K562 (cell line): Measurements from ENCODE around the gene VEGFA. TPM values are rescaled to one million over a fixed set of nuclear protein-coding genes. Genes with fewer than 3 reads are reported as not detected.

Source experiments
- GTF2A2 ChIP-seq: IDR thresholded peaks from 2 replicates; pipeline ENCODE4 v1.6.1; 2016; ENCODE audit warnings: mild to moderate bottlenecking, missing genetic modification characterization, missing compliant biosample characterization
- IRF2 ChIP-seq: sonication (generic); formaldehyde crosslinking; IDR thresholded peaks from 2 replicates; pipeline ENCODE4 v1.8.1; 2022; ENCODE audit warnings: mild to moderate bottlenecking, missing genetic modification reagents
- SMC3 ChIP-seq: conservative IDR thresholded peaks from 2 replicates; pipeline ENCODE4 v1.6.1; 2011; ENCODE audit warnings: low read depth, low read length, improper control_type of control experiment; ENCODE audit not compliant: insufficient read depth
- SREBF1 ChIP-seq: fragments of 150-350 bp; IDR thresholded peaks from 2 replicates; pipeline ENCODE4 v1.6.1; 2014; ENCODE audit warnings: antibody characterized with exemption, low read depth, low read length, borderline replicate concordance
- TEAD2 ChIP-seq: fragments of 450-650 bp; IDR thresholded peaks from 2 replicates; pipeline ENCODE4 v1.6.1; 2016; ENCODE audit warnings: missing genetic modification characterization, control low read depth, missing compliant biosample characterization
- ZNF584 ChIP-seq: fragments of 200-800 bp; sonication (Bioruptor generic); IDR thresholded peaks from 2 replicates; pipeline ENCODE4 v1.6.1; 2016; ENCODE audit warnings: low read depth, mild to moderate bottlenecking, missing genetic modification characterization, missing compliant biosample characterization
- polyA plus RNA-seq, 8 experiments: library from polyadenylated mRNA; depleted of rRNA in 4 of 8; stranded (reverse) in 5 of 8; unstranded in 3 of 8; fragments of >200 nt; fragmentation: Nextera tagmentation in 2 of 8; fragmentation: Illumina TruSeq in 1 of 8; extraction: Ambion mirVana in 2 of 8; extraction: Trizol in 1 of 8; gene quantifications; 2 replicates each; pipeline versions ENCODE4 v1.2.1 to v1.2.3, GENCODE V29; 2011 to 2014; ENCODE audit warnings: inconsistent platforms in 1 of 8, missing spikeins in 1 of 8
- total RNA-seq, 7 experiments: library from RNA; depleted of rRNA in 6 of 7; stranded (reverse); fragments of >200 nt in 6 of 7; fragmentation: Illumina TruSeq in 2 of 7; extraction: Trizol in 2 of 7; gene quantifications; 2 replicates each; pipeline versions ENCODE4 v1.2.1 to v1.2.3, GENCODE V29; 2011 to 2021; ENCODE audit warnings: low replicate concordance in 1 of 7
- TF ChIP-seq, protein P1 (sequence below), 2 experiments: fragments of 450-650 bp; IDR thresholded peaks; 2 replicates each; pipeline ENCODE4 v1.6.1; 2016; ENCODE audit warnings: mild to moderate bottlenecking in 2 of 2, borderline replicate concordance in 1 of 2, low read depth in 1 of 2, moderate library complexity in 1 of 2
- TF ChIP-seq, protein P2 (sequence below): fragments of 450-650 bp; formaldehyde crosslinking; IDR thresholded peaks from 2 replicates; pipeline ENCODE4 v1.4.0; 2020; ENCODE audit warnings: mild to moderate bottlenecking, moderate library complexity
- TF ChIP-seq, protein P3 (sequence below): IDR thresholded peaks from 2 replicates; pipeline ENCODE4 v1.6.1; 2016; ENCODE audit warnings: missing genetic modification characterization, missing compliant biosample characterization
- TF ChIP-seq, protein P4 (sequence below), 2 experiments: IDR thresholded peaks; 2 replicates each; pipeline ENCODE4 v1.6.1; 2012; ENCODE audit warnings: improper control_type of control experiment in 2 of 2, low read depth in 2 of 2, low read length in 2 of 2, borderline replicate concordance in 1 of 2

VEGFA gene
- total and polyA plus RNA-seq, 9 of the 15 experiments (the other 6 are each of a cell fraction or from before 2014, with no cell fraction given) = 14.0 to 271 (median 124) TPM

DNA sequence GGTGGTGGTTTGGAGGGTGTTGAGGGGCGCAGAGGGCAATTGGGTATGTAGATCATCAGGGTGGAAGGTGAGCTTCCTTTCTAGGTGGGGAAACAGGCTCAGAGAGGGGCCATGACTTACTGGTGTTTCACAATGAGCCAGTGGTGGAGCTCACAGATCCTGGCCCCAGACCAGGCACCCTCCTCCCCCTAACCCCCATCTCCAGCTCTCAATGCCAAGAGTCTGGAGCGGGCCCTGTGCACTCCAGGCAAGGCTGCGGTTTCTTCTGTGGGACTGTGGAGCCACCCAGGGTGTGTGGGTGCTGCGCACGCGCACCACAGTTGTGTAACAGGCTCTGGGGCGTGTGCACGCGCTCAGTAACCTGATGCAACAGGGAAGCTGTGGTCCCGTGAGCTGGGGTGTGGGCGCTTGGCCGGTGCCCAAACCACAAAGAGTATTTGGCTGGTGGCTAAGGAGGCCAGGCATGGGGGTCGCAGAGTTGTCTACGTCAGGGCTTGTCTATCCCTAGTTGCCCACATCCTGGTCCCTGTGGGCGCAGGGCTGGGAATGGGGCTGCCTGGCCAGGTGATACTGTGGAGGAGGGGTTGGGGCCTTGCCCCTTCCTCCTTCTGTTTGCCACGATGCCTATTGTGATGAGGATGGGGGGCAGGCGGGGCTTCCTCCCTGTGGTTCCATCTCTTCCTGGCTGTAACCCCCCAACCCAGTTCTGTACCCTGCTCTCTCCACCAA lies 44.9 kb upstream of the VEGFA start (continued):
- TF ChIP-seq, protein P1, sequence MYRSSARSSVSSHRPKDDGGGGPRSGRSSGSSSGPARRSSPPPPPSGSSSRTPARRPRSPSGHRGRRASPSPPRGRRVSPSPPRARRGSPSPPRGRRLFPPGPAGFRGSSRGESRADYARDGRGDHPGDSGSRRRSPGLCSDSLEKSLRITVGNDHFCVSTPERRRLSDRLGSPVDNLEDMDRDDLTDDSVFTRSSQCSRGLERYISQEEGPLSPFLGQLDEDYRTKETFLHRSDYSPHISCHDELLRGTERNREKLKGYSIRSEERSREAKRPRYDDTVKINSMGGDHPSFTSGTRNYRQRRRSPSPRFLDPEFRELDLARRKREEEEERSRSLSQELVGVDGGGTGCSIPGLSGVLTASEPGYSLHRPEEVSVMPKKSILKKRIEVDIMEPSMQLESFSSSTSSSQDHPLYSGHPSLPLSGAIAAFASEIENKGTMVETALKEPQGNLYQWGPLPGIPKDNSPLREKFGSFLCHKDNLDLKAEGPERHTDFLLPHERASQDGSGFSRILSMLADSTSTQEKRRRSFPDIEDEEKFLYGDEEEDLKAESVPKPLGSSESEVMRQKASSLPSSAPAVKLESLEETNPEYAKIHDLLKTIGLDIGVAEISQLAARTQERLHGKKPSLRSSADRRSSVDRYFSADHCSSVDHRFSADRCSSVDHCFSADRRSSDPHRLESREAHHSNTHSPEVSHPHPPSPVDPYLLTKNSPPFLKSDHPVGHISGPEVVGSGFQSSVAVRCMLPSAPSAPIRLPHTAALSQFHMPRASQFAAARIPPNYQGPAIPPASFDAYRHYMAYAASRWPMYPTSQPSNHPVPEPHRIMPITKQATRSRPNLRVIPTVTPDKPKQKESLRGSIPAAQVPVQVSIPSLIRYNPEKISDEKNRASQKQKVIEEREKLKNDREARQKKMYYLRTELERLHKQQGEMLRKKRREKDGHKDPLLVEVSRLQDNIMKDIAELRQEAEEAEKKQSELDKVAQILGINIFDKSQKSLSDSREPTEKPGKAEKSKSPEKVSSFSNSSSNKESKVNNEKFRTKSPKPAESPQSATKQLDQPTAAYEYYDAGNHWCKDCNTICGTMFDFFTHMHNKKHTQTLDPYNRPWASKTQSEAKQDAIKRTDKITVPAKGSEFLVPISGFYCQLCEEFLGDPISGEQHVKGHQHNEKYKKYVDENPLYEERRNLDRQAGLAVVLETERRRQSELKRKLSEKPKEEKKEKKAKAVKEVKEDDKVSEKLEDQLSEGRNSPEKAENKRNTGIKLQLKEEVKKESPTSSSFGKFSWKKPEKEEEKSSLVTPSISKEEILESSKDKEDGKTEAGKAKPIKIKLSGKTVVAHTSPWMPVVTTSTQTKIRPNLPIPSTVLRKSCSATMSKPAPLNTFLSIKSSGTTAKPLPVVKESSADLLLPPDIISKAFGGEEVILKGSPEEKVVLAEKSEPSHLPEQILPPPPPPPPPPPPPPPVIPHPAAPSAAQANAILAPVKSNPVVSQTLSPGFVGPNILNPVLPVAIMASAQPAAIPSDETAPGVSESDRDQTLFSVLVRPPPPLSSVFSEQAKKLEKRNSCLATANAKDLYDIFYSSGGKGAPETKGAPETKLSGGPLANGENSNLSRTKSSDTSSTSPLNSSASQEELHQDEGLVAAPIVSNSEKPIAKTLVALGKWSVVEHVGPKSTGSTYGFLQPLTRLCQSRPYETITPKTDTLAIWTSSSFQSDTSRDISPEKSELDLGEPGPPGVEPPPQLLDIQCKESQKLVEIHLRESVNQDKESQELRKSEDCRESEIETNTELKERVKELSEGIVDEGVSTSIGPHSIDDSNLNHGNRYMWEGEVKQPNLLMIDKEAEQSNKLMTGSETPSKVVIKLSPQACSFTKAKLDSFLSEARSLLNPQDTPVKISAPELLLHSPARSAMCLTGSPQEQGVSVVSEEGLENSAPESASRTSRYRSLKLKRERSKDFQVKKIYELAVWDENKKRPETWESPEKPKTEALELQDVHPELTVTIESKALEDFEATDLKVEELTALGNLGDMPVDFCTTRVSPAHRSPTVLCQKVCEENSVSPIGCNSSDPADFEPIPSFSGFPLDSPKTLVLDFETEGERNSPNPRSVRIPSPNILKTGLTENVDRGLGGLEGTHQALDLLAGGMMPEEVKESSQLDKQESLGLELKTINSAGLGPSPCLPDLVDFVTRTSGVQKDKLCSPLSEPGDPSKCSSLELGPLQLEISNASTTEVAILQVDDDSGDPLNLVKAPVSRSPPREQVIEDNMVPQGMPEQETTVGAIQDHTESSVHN (IDR thresholded peaks at IDR 0.05; ENCODE audit: borderline replicate concordance in 1 of 2, low read depth in 1 of 2) = peak in 1 of 2 experiments; percentile 99; a peak in 2 of 4 replicates
- TF ChIP-seq GTF2A2 = no peak
- no peak for TF ChIP-seq SREBF1
- TF ChIP-seq ZNF584 (CRISPR knock-in tag) = peak; percentile 89
- no peak for TF ChIP-seq TEAD2 (tag)
- TF ChIP-seq, protein P2, sequence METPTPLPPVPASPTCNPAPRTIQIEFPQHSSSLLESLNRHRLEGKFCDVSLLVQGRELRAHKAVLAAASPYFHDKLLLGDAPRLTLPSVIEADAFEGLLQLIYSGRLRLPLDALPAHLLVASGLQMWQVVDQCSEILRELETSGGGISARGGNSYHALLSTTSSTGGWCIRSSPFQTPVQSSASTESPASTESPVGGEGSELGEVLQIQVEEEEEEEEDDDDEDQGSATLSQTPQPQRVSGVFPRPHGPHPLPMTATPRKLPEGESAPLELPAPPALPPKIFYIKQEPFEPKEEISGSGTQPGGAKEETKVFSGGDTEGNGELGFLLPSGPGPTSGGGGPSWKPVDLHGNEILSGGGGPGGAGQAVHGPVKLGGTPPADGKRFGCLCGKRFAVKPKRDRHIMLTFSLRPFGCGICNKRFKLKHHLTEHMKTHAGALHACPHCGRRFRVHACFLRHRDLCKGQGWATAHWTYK (CRISPR knock-in tag) = peak; percentile 92
- TF ChIP-seq, protein P3, sequence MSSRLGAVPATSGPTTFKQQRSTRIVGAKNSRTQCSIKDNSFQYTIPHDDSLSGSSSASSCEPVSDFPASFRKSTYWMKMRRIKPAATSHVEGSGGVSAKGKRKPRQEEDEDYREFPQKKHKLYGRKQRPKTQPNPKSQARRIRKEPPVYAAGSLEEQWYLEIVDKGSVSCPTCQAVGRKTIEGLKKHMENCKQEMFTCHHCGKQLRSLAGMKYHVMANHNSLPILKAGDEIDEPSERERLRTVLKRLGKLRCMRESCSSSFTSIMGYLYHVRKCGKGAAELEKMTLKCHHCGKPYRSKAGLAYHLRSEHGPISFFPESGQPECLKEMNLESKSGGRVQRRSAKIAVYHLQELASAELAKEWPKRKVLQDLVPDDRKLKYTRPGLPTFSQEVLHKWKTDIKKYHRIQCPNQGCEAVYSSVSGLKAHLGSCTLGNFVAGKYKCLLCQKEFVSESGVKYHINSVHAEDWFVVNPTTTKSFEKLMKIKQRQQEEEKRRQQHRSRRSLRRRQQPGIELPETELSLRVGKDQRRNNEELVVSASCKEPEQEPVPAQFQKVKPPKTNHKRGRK (tag) = no peak
- TF ChIP-seq, protein P4, sequence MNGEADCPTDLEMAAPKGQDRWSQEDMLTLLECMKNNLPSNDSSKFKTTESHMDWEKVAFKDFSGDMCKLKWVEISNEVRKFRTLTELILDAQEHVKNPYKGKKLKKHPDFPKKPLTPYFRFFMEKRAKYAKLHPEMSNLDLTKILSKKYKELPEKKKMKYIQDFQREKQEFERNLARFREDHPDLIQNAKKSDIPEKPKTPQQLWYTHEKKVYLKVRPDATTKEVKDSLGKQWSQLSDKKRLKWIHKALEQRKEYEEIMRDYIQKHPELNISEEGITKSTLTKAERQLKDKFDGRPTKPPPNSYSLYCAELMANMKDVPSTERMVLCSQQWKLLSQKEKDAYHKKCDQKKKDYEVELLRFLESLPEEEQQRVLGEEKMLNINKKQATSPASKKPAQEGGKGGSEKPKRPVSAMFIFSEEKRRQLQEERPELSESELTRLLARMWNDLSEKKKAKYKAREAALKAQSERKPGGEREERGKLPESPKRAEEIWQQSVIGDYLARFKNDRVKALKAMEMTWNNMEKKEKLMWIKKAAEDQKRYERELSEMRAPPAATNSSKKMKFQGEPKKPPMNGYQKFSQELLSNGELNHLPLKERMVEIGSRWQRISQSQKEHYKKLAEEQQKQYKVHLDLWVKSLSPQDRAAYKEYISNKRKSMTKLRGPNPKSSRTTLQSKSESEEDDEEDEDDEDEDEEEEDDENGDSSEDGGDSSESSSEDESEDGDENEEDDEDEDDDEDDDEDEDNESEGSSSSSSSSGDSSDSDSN (IDR thresholded peaks at IDR 0.05; ENCODE audit: borderline replicate concordance in 1 of 2, low read depth in 2 of 2, low read length in 2 of 2) = no peak
- TF ChIP-seq IRF2 = no peak
- 0 out of 2 replicates have a peak, but pooled peaks have one; percentile 4 for TF ChIP-seq SMC3
